HEK293T (cell line): ENCODE measurements around the gene WASF3.

ENCODE experiments used
- BHLHE40 ChIP-seq: fragments of 450-650 bp; IDR thresholded peaks from 2 replicates; pipeline ENCODE4 v1.6.1; 2016; ENCODE audit warnings: mild to moderate bottlenecking, moderate library complexity, borderline replicate concordance
- ELF4 ChIP-seq: fragments of 450-650 bp; IDR thresholded peaks from 2 replicates; pipeline ENCODE4 v1.6.1; 2017; ENCODE audit warnings: antibody characterized with exemption
- FOXA1 ChIP-seq: fragments of 450-650 bp; IDR thresholded peaks from 2 replicates; pipeline ENCODE4 v1.6.1; 2016; ENCODE audit warnings: mild to moderate bottlenecking
- FOXK2 ChIP-seq: fragments of 450-650 bp; IDR thresholded peaks from 2 replicates; pipeline ENCODE4 v1.6.1; 2016; ENCODE audit warnings: mild to moderate bottlenecking
- FOXM1 ChIP-seq: fragments of 450-650 bp; IDR thresholded peaks from 2 replicates; pipeline ENCODE4 v1.6.1; 2017; ENCODE audit warnings: mild to moderate bottlenecking, borderline replicate concordance
- HDGF ChIP-seq: fragments of 450-650 bp; IDR thresholded peaks from 2 replicates; pipeline ENCODE4 v1.6.1; 2017; ENCODE audit warnings: antibody characterized with exemption, borderline replicate concordance
- NFRKB ChIP-seq: fragments of 450-650 bp; IDR thresholded peaks from 2 replicates; pipeline ENCODE4 v1.6.1; 2016; ENCODE audit warnings: mild to moderate bottlenecking, moderate library complexity
- PKNOX1 ChIP-seq: fragments of 450-650 bp; IDR thresholded peaks from 2 replicates; pipeline ENCODE4 v1.6.1; 2016
- SP1 ChIP-seq: fragments of 450-650 bp; IDR thresholded peaks from 2 replicates; pipeline ENCODE4 v1.6.1; 2017
- TARDBP ChIP-seq: fragments of 450-650 bp; IDR thresholded peaks from 2 replicates; pipeline ENCODE4 v1.6.1; 2016

DNA sequence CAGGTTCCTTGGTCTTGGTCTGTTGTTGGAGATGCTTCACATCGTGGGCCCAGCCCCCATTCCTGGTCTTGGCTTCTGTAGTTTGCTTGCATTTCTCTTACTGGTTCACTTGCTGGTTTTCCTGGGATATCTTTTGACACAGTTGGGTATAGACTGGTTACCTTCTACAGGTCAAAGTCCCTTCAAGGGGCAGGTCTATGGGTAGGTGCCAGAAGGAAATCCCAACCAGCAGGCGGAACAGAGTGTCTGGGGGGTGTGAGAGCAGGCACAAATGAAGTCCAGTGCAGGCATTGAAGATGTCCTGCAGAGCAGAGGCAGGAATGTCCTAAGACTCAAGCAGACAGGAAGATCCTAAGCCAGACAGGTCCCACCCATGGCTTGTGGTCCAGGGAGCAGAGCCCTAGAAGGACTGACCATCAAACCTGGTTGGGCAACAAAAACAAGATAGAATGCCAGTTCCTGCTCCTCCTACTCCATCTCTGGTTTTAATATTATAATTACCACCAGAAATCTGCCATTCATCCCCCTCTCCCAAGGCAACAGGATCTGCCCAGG lies 17.7 kb upstream of the WASF3 start:
- TF ChIP-seq FOXK2 (no peak), FOXM1 (no peak), ELF4 (no peak), BHLHE40 (no peak), PKNOX1 (no peak), SP1 (no peak), HDGF (no peak), FOXA1 (no peak), NFRKB (no peak), TARDBP (no peak)
